ENCODE measurements around the gene EDEM2.

GRCh38 chr20:35181731-35182130 lies 34.6 kb upstream of the EDEM2 start:
- no peak for TF ChIP-seq POLR2A (IDR thresholded peaks at IDR 0.05; ENCODE audit: borderline replicate concordance, extremely low read depth, insufficient read depth, insufficient read length)
- TF ChIP-seq JUND (IDR thresholded peaks at IDR 0.05), result no peak
- no peak for TF ChIP-seq EZH2phosphoT487 (IDR thresholded peaks at IDR 0.05; ENCODE audit: borderline replicate concordance)
- no peak for TF ChIP-seq SP1 (IDR thresholded peaks at IDR 0.05; ENCODE audit: low read depth)

Data from HCT116 (cell line).